ENCODE results near the gene INPP4B.

Gene INPP4B

DNA sequence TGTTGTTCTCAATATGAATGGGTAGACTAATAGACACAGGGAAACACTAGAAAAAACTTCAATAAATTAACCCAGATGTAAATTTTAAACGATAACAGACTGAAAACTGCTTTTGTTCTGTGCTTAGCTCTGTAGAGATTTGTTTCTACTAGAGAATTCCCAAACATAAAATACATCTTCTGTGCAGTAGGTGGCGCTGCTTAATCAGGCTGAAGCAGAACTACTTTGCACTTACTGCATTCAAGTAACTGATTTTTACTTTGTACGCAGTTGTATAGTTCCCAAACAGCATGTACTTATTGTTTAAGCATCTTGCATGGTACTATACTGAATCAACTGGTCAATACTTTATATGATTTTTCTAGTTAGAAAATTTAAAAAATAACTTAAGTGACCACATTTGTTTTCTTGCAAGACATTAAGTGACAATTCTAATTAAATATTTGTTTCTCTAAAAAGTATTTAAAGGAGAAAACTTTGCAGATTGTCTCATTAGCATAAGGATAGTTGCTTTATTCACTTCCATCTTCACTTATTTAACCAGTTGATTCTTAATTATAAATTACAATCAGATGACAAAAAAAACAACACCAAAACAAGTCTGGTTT is 719.1 kb downstream of the INPP4B start:
- Histone ChIP-seq H3K9me2 (ENCODE audit: low read depth, low read length) (no peaks in the 10 kb centered on the region), H3K9me3 (ENCODE audit: low read length) (no peaks in the 10 kb centered on the region), H3K27ac (ENCODE audit: low read depth, low read length, poor library complexity, severe bottlenecking) (no peak overlapping the region), H3K79me2 (ENCODE audit: insufficient read depth, low read length) (no peaks in the 10 kb centered on the region), H3K4me2 (ENCODE audit: low read length) (no peak overlapping the region), H2AFZ (ENCODE audit: low read length) (no peak overlapping the region), H3K4me3 (ENCODE audit: low read depth, low read length, poor library complexity, severe bottlenecking) (no peak overlapping the region), H3K9ac (ENCODE audit: low read length) (no peak overlapping the region), H3K36me3 (ENCODE audit: insufficient read depth, low read length) (no peaks in the 10 kb centered on the region), H3K4me1 (ENCODE audit: insufficient read depth, low read length, severe bottlenecking) (no peaks in the 10 kb centered on the region), H3F3A (ENCODE audit: insufficient read depth, low read length) (no peaks in the 10 kb centered on the region), H3K27me3 (ENCODE audit: insufficient read depth, low read length) (no peaks in the 10 kb centered on the region), H4K20me1 (ENCODE audit: insufficient read depth, low read length) (no peaks in the 10 kb centered on the region)
- TF ChIP-seq EZH2 (IDR thresholded peaks at IDR 0.05; ENCODE audit: borderline replicate concordance, low read length): no peak
- TF ChIP-seq, protein P1, sequence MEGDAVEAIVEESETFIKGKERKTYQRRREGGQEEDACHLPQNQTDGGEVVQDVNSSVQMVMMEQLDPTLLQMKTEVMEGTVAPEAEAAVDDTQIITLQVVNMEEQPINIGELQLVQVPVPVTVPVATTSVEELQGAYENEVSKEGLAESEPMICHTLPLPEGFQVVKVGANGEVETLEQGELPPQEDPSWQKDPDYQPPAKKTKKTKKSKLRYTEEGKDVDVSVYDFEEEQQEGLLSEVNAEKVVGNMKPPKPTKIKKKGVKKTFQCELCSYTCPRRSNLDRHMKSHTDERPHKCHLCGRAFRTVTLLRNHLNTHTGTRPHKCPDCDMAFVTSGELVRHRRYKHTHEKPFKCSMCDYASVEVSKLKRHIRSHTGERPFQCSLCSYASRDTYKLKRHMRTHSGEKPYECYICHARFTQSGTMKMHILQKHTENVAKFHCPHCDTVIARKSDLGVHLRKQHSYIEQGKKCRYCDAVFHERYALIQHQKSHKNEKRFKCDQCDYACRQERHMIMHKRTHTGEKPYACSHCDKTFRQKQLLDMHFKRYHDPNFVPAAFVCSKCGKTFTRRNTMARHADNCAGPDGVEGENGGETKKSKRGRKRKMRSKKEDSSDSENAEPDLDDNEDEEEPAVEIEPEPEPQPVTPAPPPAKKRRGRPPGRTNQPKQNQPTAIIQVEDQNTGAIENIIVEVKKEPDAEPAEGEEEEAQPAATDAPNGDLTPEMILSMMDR (IDR thresholded peaks at IDR 0.05; ENCODE audit: low read length): peak; percentile 72

DNA sequence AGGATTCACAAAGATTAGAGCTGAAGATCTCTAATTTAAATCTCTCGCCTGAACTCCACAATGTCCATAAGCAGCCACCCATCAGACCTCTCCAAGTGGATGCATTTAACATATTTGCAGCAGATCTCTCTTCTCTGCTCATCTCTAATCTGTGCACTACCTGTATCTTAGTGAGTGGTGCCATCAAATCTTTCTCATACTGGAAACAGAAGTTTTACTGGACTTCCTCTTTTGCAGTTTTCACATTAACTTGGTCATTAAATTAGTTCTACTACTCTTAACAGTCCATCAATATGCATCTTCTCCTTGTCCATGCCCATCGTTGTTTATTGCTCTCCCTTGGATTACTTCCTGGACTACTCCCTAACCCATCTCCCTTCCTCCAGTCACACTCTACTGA is 721.2 kb downstream of the INPP4B start:
- Histone ChIP-seq H2AFZ (ENCODE audit: low read length) (no peak overlapping the region), H3K4me3 (ENCODE audit: low read depth, low read length, poor library complexity, severe bottlenecking) (no peak overlapping the region), H4K20me1 (ENCODE audit: insufficient read depth, low read length) (no peaks in the 10 kb centered on the region), H3F3A (ENCODE audit: insufficient read depth, low read length) (no peaks in the 10 kb centered on the region), H3K9ac (ENCODE audit: low read length) (no peak overlapping the region), H3K9me3 (ENCODE audit: low read length) (no peaks in the 10 kb centered on the region), H3K9me2 (ENCODE audit: low read depth, low read length) (no peaks in the 10 kb centered on the region), H3K27me3 (ENCODE audit: insufficient read depth, low read length) (no peaks in the 10 kb centered on the region), H3K4me2 (ENCODE audit: low read length) (no peak overlapping the region), H3K36me3 (ENCODE audit: insufficient read depth, low read length) (no peaks in the 10 kb centered on the region), H3K27ac (ENCODE audit: low read depth, low read length, poor library complexity, severe bottlenecking) (no peak overlapping the region), H3K79me2 (ENCODE audit: insufficient read depth, low read length) (no peaks in the 10 kb centered on the region), H3K4me1 (ENCODE audit: insufficient read depth, low read length, severe bottlenecking) (no peaks in the 10 kb centered on the region)
- TF ChIP-seq, protein P1 (IDR thresholded peaks at IDR 0.05; ENCODE audit: low read length): no peak
- no peak for TF ChIP-seq EZH2 (IDR thresholded peaks at IDR 0.05; ENCODE audit: borderline replicate concordance, low read length)

DNA sequence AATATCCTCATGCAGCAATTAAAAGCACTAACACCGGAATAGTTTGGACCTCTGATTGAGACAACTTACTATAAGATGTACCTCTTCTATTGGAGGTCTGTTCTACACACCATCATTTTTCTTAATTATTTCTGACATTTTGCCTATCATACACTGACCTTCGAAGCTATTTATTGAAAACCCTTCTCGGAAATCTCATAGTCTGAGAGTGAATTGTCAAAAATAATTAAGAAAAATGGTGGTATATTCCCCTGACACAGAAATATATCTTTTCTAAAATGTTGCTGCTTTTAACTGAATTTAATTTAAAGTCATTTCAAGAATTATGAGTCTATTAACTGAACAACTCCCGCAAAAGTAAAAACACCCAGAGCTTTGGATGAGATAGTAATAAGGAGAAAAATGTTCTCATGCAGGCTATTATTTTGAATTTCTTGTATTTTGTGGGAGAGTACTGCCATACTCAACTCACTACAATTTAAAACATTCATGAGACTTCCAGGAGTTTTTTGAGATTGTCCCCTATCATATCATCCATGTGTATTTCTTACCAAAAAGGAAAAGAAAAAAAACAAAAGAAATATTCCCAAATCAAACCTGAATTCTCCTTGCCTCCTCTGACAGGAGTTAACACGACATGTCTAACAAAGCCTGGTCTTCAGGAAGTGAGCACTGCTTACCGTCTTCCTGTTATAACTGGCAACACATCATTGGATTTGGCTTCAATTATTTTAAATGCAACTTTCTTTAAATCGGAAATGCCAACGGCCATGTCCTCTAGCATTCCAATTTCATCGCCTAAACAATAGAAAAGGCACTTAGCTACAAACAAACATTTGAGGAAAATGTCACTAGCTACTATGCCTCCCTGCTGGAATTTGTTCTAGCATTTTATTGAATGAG is 724.4 kb downstream of the INPP4B start:
- Histone ChIP-seq H4K20me1 (ENCODE audit: insufficient read depth, low read length) (no peaks in the 10 kb centered on the region), H3K4me3 (ENCODE audit: low read depth, low read length, poor library complexity, severe bottlenecking) (no peak overlapping the region), H3K79me2 (ENCODE audit: insufficient read depth, low read length) (no peaks in the 10 kb centered on the region), H3F3A (ENCODE audit: insufficient read depth, low read length) (no peaks in the 10 kb centered on the region), H3K4me1 (ENCODE audit: insufficient read depth, low read length, severe bottlenecking) (no peaks in the 10 kb centered on the region), H3K4me2 (ENCODE audit: low read length) (no peak overlapping the region), H2AFZ (ENCODE audit: low read length) (no peak overlapping the region), H3K9me2 (ENCODE audit: low read depth, low read length) (no peaks in the 10 kb centered on the region), H3K9ac (ENCODE audit: low read length) (no peak overlapping the region), H3K27ac (ENCODE audit: low read depth, low read length, poor library complexity, severe bottlenecking) (no peak overlapping the region), H3K36me3 (ENCODE audit: insufficient read depth, low read length) (no peaks in the 10 kb centered on the region), H3K9me3 (ENCODE audit: low read length) (no peaks in the 10 kb centered on the region), H3K27me3 (ENCODE audit: insufficient read depth, low read length) (no peaks in the 10 kb centered on the region)
- TF ChIP-seq, protein P1 (IDR thresholded peaks at IDR 0.05; ENCODE audit: low read length): no peak
